Measurements from ENCODE around the gene CNN1.
A peak's percentile ranks its signal among the peaks of the same experiment; 100 is the strongest.
"Not testable (repeated sequence)": the region's sequence is repeated elsewhere in the genome, so short reads cannot be mapped to it uniquely, and the experiment has no call there.

CNN1 gene

DNA sequence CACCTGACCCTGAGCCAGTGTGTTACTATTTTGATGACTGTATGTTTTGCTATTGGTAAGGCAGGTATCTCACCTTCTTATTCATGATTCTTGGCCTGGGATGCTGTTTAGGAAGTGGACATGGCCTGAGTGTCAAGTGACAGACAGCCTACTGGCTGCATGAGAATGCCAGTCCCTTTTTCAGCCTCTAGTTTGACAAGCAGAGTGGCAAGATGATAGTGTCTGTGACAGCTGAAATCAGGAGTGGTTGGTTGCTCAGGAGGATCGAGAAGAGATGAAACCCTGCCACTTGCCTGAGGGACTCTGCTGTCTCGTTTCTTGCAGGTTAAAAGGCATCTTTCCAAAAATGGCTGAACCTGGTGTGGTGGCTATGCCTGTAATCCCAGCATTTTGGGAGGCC, 27.5 kb downstream of the CNN1 start:
- DNase-seq: no peak

- no peak for DNase-seq
Measured at GRCh38 chr19:11570039-11570462, 31.4 kb downstream of the CNN1 start.

- DNase-seq: not testable (repeated sequence)
Measured at GRCh38 chr19:11573354-11573753, 34.7 kb downstream of the CNN1 start.

DNA sequence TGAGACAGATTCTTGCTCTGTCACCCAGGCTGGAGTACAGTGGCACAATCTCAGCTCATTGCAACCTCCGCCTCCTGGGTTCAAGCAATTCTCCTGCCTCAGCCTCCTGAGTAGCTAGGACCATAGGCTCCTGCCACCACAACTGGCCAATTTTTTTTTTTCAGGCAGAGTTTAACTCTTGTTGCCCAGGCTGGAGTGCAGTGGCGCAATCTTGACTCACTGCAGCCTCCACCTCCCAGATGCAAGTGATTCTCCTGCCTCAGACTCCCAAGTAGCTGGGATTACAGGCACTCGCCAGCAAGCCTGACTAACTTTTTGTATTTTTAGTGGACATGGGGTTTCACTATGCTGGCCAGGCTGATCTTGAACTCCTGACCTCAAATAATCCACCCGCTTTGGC, 35.1 kb downstream of the CNN1 start:
- DNase-seq: not testable (repeated sequence)

GRCh38 chr19:11574689-11575088, 36.0 kb downstream of the CNN1 start:
- DNase-seq: no peak

GRCh38 chr19:11576227-11576626, 37.6 kb downstream of the CNN1 start:
- no peak for DNase-seq

- no peak for DNase-seq
Measured at GRCh38 chr19:11577451-11578257, 39.0 kb downstream of the CNN1 start, which contains the start of gene ACP5. TSS of gene ACP5 (minus strand) at chr19:11577645. CDS start at chr19:11577317, 328 bp downstream.

DNA sequence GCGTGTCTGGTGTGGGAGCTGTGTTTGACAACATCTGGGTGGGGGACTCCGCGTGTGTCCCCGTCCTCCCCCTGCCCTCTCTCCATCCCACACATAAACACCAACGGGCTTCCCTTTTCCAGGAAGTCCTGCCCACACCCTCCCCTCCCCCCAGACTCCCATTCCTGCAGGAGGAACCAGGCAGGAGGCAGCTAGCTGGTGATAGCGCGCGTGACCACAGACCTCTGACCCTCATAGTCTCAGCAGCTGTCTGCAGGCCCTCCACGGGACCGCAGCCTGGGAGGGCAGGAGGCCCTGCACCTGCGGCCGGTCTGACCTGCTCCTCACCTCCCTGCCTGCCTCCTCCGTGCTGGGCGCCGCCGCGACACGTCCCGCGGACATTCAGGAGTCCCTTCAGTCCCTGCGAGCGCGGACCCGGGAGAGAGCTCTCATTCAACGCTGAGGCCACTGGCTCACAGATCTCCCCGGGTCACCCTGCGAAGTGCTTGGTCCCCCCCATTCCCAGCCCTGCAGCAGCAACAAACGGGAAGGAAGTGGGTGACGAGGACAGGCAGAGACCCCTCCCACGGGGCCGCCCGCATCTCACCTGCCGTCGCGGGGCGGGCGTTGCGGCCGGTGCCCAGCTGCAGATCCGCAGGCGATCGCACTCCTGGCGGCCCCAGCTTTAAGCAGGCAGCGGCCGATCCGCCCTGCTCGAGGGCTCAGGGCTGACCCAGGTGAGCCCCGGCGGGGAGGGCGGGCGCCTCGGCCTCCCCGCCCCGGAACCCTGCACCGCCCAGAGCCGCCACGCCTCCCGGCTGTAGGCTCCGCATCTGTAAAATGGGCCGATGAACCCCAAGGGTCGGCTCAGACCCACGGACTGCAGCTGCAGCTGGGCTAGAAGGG, 39.8 kb downstream of the CNN1 start:
- DNase-seq: peak; percentile 44

DNA sequence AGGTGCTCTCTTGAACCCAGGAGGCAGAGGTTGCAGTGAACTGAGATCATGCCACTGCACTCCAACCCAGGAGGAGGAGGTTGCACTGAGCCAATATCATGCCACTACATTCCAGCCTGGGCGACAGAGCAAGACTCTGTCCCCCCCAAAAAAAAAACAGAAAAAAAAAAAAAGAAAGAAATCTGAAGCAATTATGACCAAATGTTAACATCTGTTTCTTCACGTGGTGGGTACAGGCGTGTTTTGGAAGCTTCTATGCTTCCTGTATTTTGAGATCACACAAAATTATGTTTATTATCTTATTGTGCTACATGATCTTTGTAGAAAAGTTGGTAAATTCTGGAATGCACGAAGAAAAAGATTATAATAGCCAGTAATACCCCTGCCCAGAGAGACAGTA, 41.5 kb downstream of the CNN1 start:
- DNase-seq: no peak

DNA sequence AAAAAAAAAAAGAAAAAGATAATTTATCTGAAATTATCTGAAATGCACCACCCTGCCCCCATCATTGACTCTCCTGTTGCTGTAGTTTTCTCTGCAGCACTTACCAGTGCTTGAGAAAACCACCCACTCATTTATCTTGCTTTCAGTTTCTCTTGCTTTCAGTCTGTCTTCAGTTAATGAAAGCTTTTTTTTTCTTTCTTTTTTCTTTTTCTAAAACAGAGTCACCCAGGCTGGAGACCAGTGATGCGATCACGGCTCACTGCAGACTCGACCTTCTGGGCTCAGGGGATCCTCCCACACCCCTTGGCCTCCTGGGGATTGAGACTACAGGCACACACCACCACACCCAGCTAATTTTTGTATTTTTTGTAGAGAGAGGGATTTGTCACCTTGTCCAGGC, 43.1 kb downstream of the CNN1 start:
- DNase-seq: peak; percentile 46

GRCh38 chr19:11586331-11586730, 47.7 kb downstream of the CNN1 start:
- DNase-seq: no peak

DNA sequence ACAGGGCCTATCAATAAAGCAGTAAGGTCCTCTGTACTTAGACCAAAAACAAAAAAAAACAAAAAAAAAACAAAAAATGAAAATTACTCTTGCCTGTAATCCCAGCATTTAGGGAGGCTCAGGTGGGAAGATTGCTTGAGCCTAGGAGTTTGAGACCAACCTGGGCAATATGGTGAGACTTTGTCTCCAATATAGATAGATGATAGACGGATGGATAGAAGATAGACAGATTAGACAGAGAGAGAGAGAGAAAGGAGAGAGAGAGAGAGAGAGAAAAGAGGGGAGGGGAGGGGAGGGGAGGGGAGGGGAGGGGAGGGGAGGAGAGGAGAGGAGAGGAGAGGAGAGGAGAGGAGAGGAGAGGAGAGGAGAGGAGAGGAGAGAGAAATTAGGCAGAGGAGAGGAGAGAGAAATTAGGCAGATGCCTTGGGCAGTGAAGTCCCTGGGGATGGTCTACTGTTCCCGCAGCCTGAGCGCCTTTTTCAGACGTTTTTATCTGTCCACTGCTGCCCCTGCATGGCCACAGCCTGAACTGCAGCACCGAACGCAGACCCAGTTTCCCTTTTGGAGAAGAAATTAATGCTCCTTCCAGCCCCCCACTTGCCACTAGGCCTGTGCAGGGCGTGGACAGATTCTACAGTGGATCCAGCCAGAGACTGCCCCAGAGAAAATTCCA, 48.8 kb downstream of the CNN1 start:
- DNase-seq: peak; percentile 82

DNA sequence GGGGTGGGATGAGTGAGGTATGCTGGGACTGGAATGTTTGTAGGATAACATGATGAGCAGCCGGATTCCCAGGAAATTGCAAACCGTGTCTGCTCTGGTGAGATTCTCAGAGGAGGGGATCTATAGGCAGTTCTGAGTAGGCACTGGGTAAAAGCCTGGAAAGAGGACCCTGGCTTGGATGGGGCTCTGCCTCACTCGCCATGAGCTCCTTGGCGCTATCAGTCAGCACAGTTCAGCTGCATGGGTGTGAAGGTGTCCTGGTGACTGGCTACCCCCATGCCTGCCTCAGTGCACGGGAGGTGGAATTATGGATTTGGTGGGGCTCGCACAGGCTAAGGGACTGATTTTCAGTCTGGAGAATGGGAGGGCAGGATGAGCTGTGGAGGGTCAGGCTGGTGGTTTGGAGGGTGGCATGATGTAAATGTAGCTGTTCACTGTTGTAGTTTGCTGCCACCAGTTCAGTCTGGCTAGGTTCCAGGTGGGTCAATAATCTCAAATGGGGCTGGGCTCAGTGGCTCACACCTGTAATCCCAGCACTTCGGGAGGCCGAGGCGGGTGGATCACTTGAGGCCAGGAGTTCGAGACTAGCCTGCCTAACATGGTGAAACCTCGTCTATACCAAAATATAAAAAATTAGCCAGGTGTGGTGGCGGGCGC, 49.5 kb downstream of the CNN1 start:
- DNase-seq: no peak

- DNase-seq: no peak
Measured at GRCh38 chr19:11594084-11594483, 55.4 kb downstream of the CNN1 start.

DNA sequence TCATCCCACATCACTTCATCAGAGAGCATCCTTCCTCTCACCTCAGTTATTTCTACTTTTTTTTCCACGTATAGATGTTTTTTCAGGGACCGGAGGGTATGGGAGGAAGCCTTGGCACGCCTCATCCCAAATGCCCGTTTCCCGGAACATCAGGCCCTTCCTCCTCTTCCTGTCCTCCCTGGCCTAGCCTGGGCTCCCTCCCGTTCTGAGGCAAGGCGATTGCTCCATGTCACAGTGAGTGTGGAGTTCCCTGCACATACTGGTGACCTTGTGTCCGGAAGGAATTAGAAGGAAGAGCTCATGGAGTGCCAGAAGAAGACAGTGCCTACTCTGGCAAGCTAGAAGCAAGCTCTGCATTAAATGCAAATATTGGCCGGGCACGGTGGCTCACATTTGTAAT, 57.5 kb downstream of the CNN1 start:
- DNase-seq: no peak

DNA sequence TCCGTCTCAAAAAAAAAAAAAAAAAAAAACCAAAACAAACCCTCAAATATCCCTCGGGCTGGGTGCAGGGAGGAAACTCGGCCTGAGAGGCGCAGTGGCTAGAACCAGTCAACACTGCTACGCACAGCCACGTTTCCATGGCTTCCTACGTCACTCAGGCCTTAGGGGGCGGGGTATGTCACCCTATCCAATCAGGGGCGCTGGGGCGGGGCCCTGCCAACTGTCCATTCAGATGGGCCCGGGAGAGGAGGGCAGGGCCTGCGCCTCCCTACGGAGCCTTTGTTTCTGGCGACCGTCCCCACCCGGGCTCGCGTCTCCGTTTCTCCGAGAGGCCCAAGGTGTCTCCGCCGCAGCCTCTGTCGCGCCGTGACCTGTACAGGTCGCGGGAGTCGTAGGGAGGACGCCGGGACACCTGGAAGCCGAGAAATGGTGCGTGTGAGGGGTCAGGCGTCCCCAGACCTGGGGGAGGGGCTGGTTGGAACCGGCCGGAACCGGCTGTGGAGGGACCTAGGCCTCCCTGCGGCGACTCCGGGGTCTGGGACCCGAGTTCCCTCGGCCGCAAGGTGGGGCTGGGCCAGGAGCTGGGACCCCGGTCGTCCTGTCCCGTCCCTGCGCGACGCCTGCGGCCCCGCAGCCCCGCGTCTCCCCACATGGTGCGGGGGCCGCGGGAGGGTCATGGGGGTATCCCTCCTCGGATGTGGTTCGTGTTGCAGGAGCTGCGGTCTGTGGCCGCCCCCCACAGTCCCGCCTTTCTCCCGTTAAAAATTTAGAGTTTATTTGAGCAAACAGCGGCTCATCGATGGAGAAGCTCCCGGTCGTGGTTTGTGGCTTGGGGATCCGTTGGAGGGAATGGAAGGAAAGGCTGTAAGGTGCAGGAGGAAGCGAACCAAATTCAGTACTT, 58.8 kb downstream of the CNN1 start, which contains the start of gene ZNF627:
ZNF627 (plus strand) TSS at position 282 of the 901 bp plus-strand sequence; CDS start at position 427, 145 bp downstream.
- peak; percentile 98 for DNase-seq

- no peak for DNase-seq
Measured at GRCh38 chr19:11598103-11598483, 59.4 kb downstream of the CNN1 start.

- no peak for DNase-seq
Measured at GRCh38 chr19:11598746-11599145, 60.1 kb downstream of the CNN1 start.

- DNase-seq: not testable (repeated sequence)
Measured at GRCh38 chr19:11599704-11600103, 61.1 kb downstream of the CNN1 start.

All from CD4-positive, alpha-beta T cell treated with Interleukin-10 for 1 hour (primary cell).